Hepatocyte (in vitro differentiated cells): Measurements from ENCODE around the gene C11orf24. TPM values are rescaled to one million over a fixed set of nuclear protein-coding genes. Genes with fewer than 3 reads are reported as not detected.
"Not testable (repeated sequence)": the region's sequence is repeated elsewhere in the genome, so short reads cannot be mapped to it uniquely, and the experiment has no call there.

Experiments
- DNase-seq: peaks from one replicate; pipeline ENCODE4 v3.0.0-alpha.2; 2016; ENCODE audit warnings: low spot score
- H2AFZ ChIP-seq: fragments of 200-600 bp; sonication (generic); 2 replicates; pipeline ENCODE4 v1.6.0; 2016; ENCODE audit warnings: antibody characterized with exemption, mild to moderate bottlenecking
- H3K27ac ChIP-seq: fragments of 200-600 bp; sonication (generic); 2 replicates; pipeline ENCODE4 v1.5.1; 2016; ENCODE audit warnings: mild to moderate bottlenecking
- H3K27me3 ChIP-seq: fragments of 200-600 bp; sonication (generic); 2 replicates; pipeline ENCODE4 v1.6.1; 2016
- H3K36me3 ChIP-seq: fragments of 200-600 bp; sonication (generic); replicated peaks from 2 replicates; pipeline ENCODE4 v1.5.1; 2016; ENCODE audit warnings: low read depth; ENCODE audit not compliant: insufficient read depth
- H3K4me1 ChIP-seq: fragments of 200-600 bp; sonication (generic); 2 replicates; pipeline ENCODE4 v1.5.1; 2016; ENCODE audit warnings: mild to moderate bottlenecking, moderate library complexity; ENCODE audit not compliant: insufficient read depth
- H3K4me2 ChIP-seq: fragments of 200-600 bp; sonication (generic); 2 replicates; pipeline ENCODE4 v1.6.0; 2016
- H3K4me3 ChIP-seq: fragments of 200-600 bp; sonication (generic); 2 replicates; pipeline ENCODE4 v1.5.1; 2016; ENCODE audit warnings: mild to moderate bottlenecking
- H3K79me2 ChIP-seq: fragments of 200-600 bp; sonication (generic); 2 replicates; pipeline ENCODE4 v1.6.0; 2017; ENCODE audit warnings: mild to moderate bottlenecking
- H3K9me2 ChIP-seq: fragments of 200-600 bp; sonication (generic); replicated peaks from 2 replicates; pipeline ENCODE4 v1.6.0; 2017; ENCODE audit warnings: mild to moderate bottlenecking; ENCODE audit not compliant: insufficient read depth
- H3K9me3 ChIP-seq: fragments of 200-600 bp; sonication (generic); 2 replicates; pipeline ENCODE4 v1.5.1; 2016; ENCODE audit warnings: low read depth, mild to moderate bottlenecking
- H4K20me1 ChIP-seq: fragments of 200-600 bp; sonication (generic); 2 replicates; pipeline ENCODE4 v1.6.0; 2016; ENCODE audit warnings: mild to moderate bottlenecking; ENCODE audit not compliant: insufficient read depth, poor library complexity, severe bottlenecking
- EZH2 ChIP-seq: fragments of 200-600 bp; sonication (generic); IDR thresholded peaks from 2 replicates; pipeline ENCODE4 v1.6.1; 2016; ENCODE audit warnings: antibody characterized with exemption, mild to moderate bottlenecking, borderline replicate concordance
- EZH2phosphoT487 ChIP-seq: fragments of 200-600 bp; sonication (generic); IDR thresholded peaks from one replicate; pipeline ENCODE4 v1.6.1; 2018; ENCODE audit warnings: antibody characterized with exemption, mild to moderate bottlenecking, low read depth, moderate library complexity; ENCODE audit not compliant: unreplicated experiment, severe bottlenecking
- WGBS: methylation state at CpG from one replicate; pipeline ENCODE4 v1.1.6; 2016; ENCODE audit warnings: low lambda C conversion rate; ENCODE audit errors: missing lambda C conversion rate; 5-methylcytosine and 5-hydroxymethylcytosine counted together
- polyA plus RNA-seq: library from polyadenylated mRNA; unstranded; fragments of >200 nt; fragmentation: Nextera tagmentation; extraction: Ambion mirVana; gene quantifications from 2 replicates; pipeline ENCODE4 v1.2.1, GENCODE V29; 2016
- total RNA-seq: library from RNA; depleted of rRNA; stranded (reverse); fragments of >200 nt; gene quantifications from 2 replicates; pipeline ENCODE4 v1.2.3, GENCODE V29; 2014
- TF ChIP-seq, protein P1 (sequence below): fragments of 200-600 bp; sonication (generic); IDR thresholded peaks from 2 replicates; pipeline ENCODE4 v1.5.1; 2016; ENCODE audit warnings: antibody characterized with exemption, mild to moderate bottlenecking; ENCODE audit not compliant: poor library complexity

Gene C11orf24
- total and polyA plus RNA-seq, 2 experiments from 2014 or later: 55.6 to 76.2 TPM

DNA sequence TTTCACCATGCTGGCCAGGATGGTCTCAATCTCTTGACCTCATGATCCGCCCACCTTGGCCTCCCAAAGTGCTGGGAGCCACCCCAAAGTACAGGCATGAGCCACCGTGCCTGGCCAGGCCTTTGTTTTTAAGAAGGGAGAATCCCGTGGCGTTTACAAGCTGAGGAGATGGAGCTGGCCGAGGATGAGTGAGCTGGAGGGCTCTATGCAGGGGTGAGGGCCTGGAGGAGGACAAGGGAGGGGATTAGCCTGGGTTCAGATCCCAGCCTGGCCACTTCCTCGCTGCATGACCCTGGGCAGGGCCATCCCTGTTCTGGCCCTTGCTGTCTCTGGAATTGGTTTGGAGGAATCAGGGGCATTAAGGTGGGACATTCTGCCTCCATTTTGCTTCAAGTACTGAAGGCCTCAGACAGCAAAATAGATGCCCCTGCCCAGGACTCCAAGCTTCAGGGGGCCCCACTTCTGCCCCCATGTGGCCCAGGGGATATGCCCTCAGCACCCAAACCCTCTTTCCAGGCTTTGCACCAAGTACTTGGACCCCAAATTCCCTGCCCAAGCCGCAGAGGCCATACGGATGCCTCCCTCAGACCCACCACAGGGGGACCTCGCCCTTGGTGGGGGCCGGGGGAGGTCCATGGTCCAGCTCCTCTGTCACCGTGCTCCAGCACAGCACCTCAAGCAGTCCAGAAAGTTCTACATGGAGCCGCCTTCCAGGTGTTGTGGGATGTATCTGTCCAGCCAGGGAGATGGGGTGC is 28.5 kb upstream of the C11orf24 start:
- no peaks in the 10 kb centered on the region for H3K27me3 ChIP-seq
- H3K9me3 ChIP-seq: no peaks in the 10 kb centered on the region
- peaks cover 16% of the 10 kb centered on the region for H3K4me1 ChIP-seq
- no peak overlapping the region for H3K27ac ChIP-seq
- no peaks in the 10 kb centered on the region for H4K20me1 ChIP-seq
- H3K9me2 ChIP-seq: no peaks in the 10 kb centered on the region
- H3K79me2 ChIP-seq: no peaks in the 10 kb centered on the region
- no peak overlapping the region for H3K4me2 ChIP-seq
- H3K4me3 ChIP-seq: no peak overlapping the region
- TF ChIP-seq EZH2 (no peak), EZH2phosphoT487 (no peak)
- TF ChIP-seq, protein P1, sequence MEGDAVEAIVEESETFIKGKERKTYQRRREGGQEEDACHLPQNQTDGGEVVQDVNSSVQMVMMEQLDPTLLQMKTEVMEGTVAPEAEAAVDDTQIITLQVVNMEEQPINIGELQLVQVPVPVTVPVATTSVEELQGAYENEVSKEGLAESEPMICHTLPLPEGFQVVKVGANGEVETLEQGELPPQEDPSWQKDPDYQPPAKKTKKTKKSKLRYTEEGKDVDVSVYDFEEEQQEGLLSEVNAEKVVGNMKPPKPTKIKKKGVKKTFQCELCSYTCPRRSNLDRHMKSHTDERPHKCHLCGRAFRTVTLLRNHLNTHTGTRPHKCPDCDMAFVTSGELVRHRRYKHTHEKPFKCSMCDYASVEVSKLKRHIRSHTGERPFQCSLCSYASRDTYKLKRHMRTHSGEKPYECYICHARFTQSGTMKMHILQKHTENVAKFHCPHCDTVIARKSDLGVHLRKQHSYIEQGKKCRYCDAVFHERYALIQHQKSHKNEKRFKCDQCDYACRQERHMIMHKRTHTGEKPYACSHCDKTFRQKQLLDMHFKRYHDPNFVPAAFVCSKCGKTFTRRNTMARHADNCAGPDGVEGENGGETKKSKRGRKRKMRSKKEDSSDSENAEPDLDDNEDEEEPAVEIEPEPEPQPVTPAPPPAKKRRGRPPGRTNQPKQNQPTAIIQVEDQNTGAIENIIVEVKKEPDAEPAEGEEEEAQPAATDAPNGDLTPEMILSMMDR: no peak
- H2AFZ ChIP-seq: no peak overlapping the region
- H3K36me3 ChIP-seq: no peaks in the 10 kb centered on the region
- no peak for DNase-seq
- 88% methylated on average over 12 of the region's 12 CpGs for WGBS

DNA sequence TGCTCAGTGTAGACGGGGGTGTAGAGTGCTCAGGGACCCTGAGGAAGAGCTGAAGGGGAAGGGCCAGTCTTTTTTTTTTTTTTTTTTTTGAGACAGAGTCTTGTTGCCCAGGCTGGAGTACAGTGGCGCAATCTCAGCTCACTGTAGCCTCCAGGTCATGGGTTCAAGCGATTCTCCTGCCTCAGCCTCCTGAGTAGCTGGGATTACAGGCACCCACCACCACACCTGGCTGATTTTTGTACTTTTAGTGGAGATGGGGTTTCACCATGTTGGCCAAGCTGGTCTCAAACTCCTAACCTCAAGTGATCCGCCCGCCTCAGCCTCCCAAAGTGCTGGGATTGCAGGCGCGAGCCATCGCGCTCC is 27.7 kb upstream of the C11orf24 start:
- not testable (repeated sequence) for H3K27me3 ChIP-seq, H4K20me1 ChIP-seq, H2AFZ ChIP-seq, H3K9me3 ChIP-seq, H3K36me3 ChIP-seq, H3K4me2 ChIP-seq, H3K4me3 ChIP-seq, H3K79me2 ChIP-seq, DNase-seq, H3K9me2 ChIP-seq
- 95% methylated on average over 9 of the region's 9 CpGs for WGBS
- peak overlapping the region; percentile 94 for H3K27ac ChIP-seq
- peaks cover 16% of the 10 kb centered on the region for H3K4me1 ChIP-seq

DNA sequence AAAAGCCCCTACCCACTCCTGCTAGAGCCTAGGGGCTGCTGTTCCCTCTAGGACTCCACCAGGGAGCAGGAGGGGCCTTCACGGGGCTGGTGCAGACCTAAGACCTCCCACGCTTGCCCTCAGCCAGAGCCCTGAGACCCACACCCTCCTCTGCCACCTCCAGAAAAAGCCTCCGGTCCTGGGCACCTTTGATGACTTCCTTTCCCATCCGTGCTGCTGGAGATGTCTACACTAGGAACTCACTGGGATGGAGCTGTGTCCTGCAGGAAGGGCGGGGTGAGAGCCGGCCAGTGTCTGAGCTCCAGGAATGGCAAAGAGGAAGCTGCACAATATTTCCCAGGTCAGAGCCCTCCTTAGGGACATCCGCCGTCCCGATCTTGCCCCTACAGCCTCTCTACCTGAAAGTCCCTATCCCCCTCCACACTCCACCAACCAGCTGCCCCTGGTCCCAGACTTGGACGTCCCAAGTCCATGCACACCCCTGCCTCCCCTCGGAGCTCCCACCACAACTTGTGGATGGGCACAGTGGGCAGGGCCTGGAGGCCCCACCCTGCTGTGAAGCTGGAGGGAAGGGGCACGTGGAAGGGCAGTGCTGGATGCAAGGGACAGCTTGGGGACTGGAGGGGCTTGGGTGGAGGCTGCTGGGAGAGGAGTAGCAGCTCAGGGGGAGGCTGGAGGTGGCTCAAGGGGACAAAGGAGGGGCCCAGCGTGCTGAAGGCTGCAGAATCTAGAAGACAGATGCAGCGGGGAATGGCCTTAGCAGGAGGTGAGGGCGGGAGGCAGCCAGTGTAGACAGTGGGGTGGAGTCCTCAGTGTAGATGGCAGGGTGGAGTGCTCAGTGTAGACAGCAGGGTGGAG is 27.1 kb upstream of the C11orf24 start:
- Histone ChIP-seq H3K4me1 (peaks cover 16% of the 10 kb centered on the region), H3K79me2 (no peaks in the 10 kb centered on the region), H3K36me3 (no peaks in the 10 kb centered on the region), H3K27me3 (no peaks in the 10 kb centered on the region), H3K4me3 (no peak overlapping the region), H3K4me2 (peak overlapping the region; percentile 70), H3K9me2 (no peaks in the 10 kb centered on the region), H3K9me3 (no peaks in the 10 kb centered on the region), H4K20me1 (no peaks in the 10 kb centered on the region), H3K27ac (peak overlapping the region; percentile 94), H2AFZ (no peak overlapping the region)
- no peak for TF ChIP-seq EZH2phosphoT487
- TF ChIP-seq, protein P1: no peak
- TF ChIP-seq EZH2: no peak
- peak; percentile 38 for DNase-seq
- WGBS: 82% methylated on average over 14 of the region's 15 CpGs
